ENCODE results near the gene DPF3.

- TF ChIP-seq CTCF (IDR thresholded peaks at IDR 0.05; ENCODE audit: low read length) (no peak), EZH2 (optimal IDR thresholded peaks at IDR 0.05; ENCODE audit: low read depth, low read length) (no peak), EZH2phosphoT487 (IDR thresholded peaks at IDR 0.05; ENCODE audit: low read length) (no peak)
Observed at GRCh38 chr14:72612041-72612440, 281.9 kb downstream of the DPF3 start.
